H9 (cell line): ENCODE results near the gene RNF5. TPM values are rescaled to one million over a fixed set of nuclear protein-coding genes. Genes with fewer than 3 reads are reported as not detected.

Experiments used
- DNase-seq: peaks from one replicate; pipeline ENCODE4 v3.0.0-alpha.2; 2017
- H2AFZ ChIP-seq: one replicate; pipeline ENCODE4 v1.6.1; 2013; ENCODE audit warnings: mild to moderate bottlenecking, low read length, control low read depth, moderate library complexity
- H2AK5ac ChIP-seq: 2 replicates; pipeline ENCODE4 v1.6.1; 2013; ENCODE audit warnings: low read length, control low read depth, mixed read lengths; ENCODE audit not compliant: insufficient read length
- H2BK120ac ChIP-seq: one replicate; pipeline ENCODE4 v1.6.1; 2013; ENCODE audit warnings: low read depth, mild to moderate bottlenecking, low read length, control low read depth, inconsistent platforms; ENCODE audit not compliant: poor library complexity, severe bottlenecking
- H2BK12ac ChIP-seq: 2 replicates; pipeline ENCODE4 v1.6.1; 2013; ENCODE audit warnings: low read length, control low read depth, mixed read lengths, low read depth; ENCODE audit not compliant: insufficient read length
- H2BK15ac ChIP-seq: 2 replicates; pipeline ENCODE4 v1.6.1; 2013; ENCODE audit warnings: low read depth, low read length, control low read depth
- H2BK20ac ChIP-seq: one replicate; pipeline ENCODE4 v1.6.1; 2013; ENCODE audit warnings: low read depth, mild to moderate bottlenecking, low read length, control low read depth, inconsistent platforms; ENCODE audit not compliant: poor library complexity, severe bottlenecking
- H2BK5ac ChIP-seq: 2 replicates; pipeline ENCODE4 v1.6.1; 2013; ENCODE audit warnings: low read length, control low read depth, mixed read lengths; ENCODE audit not compliant: insufficient read length
- H3K14ac ChIP-seq: 2 replicates; pipeline ENCODE4 v1.6.1; 2013; ENCODE audit warnings: low read length, control low read depth; ENCODE audit not compliant: insufficient read depth
- H3K18ac ChIP-seq: 2 replicates; pipeline ENCODE4 v1.6.1; 2013; ENCODE audit warnings: low read depth, mild to moderate bottlenecking, mixed read lengths, low read length, control low read depth; ENCODE audit not compliant: insufficient read length
- H3K23ac ChIP-seq: 2 replicates; pipeline ENCODE4 v1.6.1; 2013; ENCODE audit warnings: low read length, control low read depth, mixed read lengths, low read depth; ENCODE audit not compliant: insufficient read length
- H3K23me2 ChIP-seq: 2 replicates; pipeline ENCODE4 v1.6.1; 2013; ENCODE audit warnings: low read depth, mild to moderate bottlenecking, mixed read lengths, low read length, control low read depth; ENCODE audit not compliant: insufficient read length, poor library complexity, severe bottlenecking
- H3K27ac ChIP-seq: 2 replicates; pipeline ENCODE4 v1.5.1; 2013; ENCODE audit warnings: low read length, control low read depth, mixed read lengths, low read depth; ENCODE audit not compliant: insufficient read length
- H3K27me3 ChIP-seq: 2 replicates; pipeline ENCODE4 v1.6.1; 2013; ENCODE audit warnings: low read length, control low read depth, inconsistent platforms; ENCODE audit not compliant: insufficient read depth
- H3K4ac ChIP-seq: 2 replicates; pipeline ENCODE4 v1.6.1; 2013; ENCODE audit warnings: low read depth, mild to moderate bottlenecking, control low read depth, inconsistent platforms, low read length, moderate library complexity
- H3K4me1 ChIP-seq: 2 replicates; pipeline ENCODE4 v1.6.1; 2013; ENCODE audit warnings: low read length, control low read depth, inconsistent platforms; ENCODE audit not compliant: insufficient read depth
- H3K4me2 ChIP-seq: 2 replicates; pipeline ENCODE4 v1.6.1; 2013; ENCODE audit warnings: low read length, control low read depth, mixed read lengths; ENCODE audit not compliant: insufficient read length, insufficient read depth
- H3K56ac ChIP-seq: 2 replicates; pipeline ENCODE4 v1.6.1; 2013; ENCODE audit warnings: low read depth, mild to moderate bottlenecking, mixed read lengths, low read length, control low read depth; ENCODE audit not compliant: insufficient read length
- H3K79me1 ChIP-seq: 2 replicates; pipeline ENCODE4 v1.6.1; 2013; ENCODE audit warnings: low read depth, mild to moderate bottlenecking, moderate library complexity, low read length, control low read depth, inconsistent platforms; ENCODE audit not compliant: insufficient read depth, poor library complexity, severe bottlenecking
- H3K79me2 ChIP-seq: 2 replicates; pipeline ENCODE4 v1.6.1; 2013; ENCODE audit warnings: low read length, control low read depth, inconsistent platforms; ENCODE audit not compliant: insufficient read depth
- H3K9ac ChIP-seq: 2 replicates; pipeline ENCODE4 v1.6.1; 2013; ENCODE audit warnings: low read length, control low read depth, mixed read lengths; ENCODE audit not compliant: insufficient read length; ENCODE audit errors: extremely low read depth
- H3K9me3 ChIP-seq: one replicate; pipeline ENCODE4 v1.6.1; 2013; ENCODE audit warnings: low read depth, low read length, inconsistent platforms; ENCODE audit not compliant: control insufficient read depth
- H3T11ph ChIP-seq: one replicate; pipeline ENCODE4 v1.6.1; 2013; ENCODE audit warnings: mild to moderate bottlenecking, low read length, control low read depth, inconsistent platforms
- H4K20me1 ChIP-seq: one replicate; pipeline ENCODE4 v1.6.1; 2013; ENCODE audit not compliant: control insufficient read depth, insufficient read length, insufficient read depth
- H4K5ac ChIP-seq: 2 replicates; pipeline ENCODE4 v1.6.1; 2013; ENCODE audit warnings: low read depth, mild to moderate bottlenecking, mixed read lengths, low read length, control low read depth; ENCODE audit not compliant: insufficient read length
- H4K8ac ChIP-seq: replicated peaks from 2 replicates; pipeline ENCODE4 v1.6.1; 2013; ENCODE audit warnings: low read length, control low read depth, mixed read lengths, low read depth; ENCODE audit not compliant: insufficient read length
- H4K91ac ChIP-seq: 2 replicates; pipeline ENCODE4 v1.6.1; 2013; ENCODE audit warnings: low read depth, mild to moderate bottlenecking, moderate library complexity, mixed read lengths, low read length, control low read depth; ENCODE audit not compliant: insufficient read length
- H3K27ac Mint-ChIP-seq, 3 experiments: 2 replicates in 2 of 3; 3 replicates in 1 of 3; pipeline ENCODE4 v1.8.0; 2020 to 2021; ENCODE audit warnings: mixed read lengths in 3 of 3, mild to moderate bottlenecking in 1 of 3, moderate library complexity in 1 of 3
- H3K27me3 Mint-ChIP-seq: 2 replicates; pipeline ENCODE4 v1.8.0; 2021; ENCODE audit warnings: low read depth, mild to moderate bottlenecking, moderate library complexity, mixed read lengths
- H3K36me3 Mint-ChIP-seq, 3 experiments: 2 replicates in 2 of 3; 3 replicates in 1 of 3; pipeline ENCODE4 v1.8.0; 2020 to 2021; ENCODE audit warnings: low read depth in 3 of 3, mixed read lengths in 3 of 3; ENCODE audit not compliant: insufficient read depth in 1 of 3
- H3K4me1 Mint-ChIP-seq, 2 experiments: 2 replicates each; pipeline ENCODE4 v1.8.0; 2020; ENCODE audit warnings: mixed read lengths in 2 of 2
- H3K4me3 Mint-ChIP-seq, 2 experiments: 2 replicates in 1 of 2; 3 replicates in 1 of 2; pipeline ENCODE4 v1.8.0; 2020 to 2021; ENCODE audit warnings: mild to moderate bottlenecking in 2 of 2, mixed read lengths in 2 of 2, moderate library complexity in 1 of 2
- H3K9me3 Mint-ChIP-seq, 2 experiments: 2 replicates in 1 of 2; 3 replicates in 1 of 2; pipeline ENCODE4 v1.8.0; 2020; ENCODE audit warnings: mild to moderate bottlenecking in 2 of 2, mixed read lengths in 2 of 2, moderate library complexity in 1 of 2
- CTCF ChIP-seq: fragments of 200-600 bp; sonication (generic); conservative IDR thresholded peaks from 3 replicates; pipeline ENCODE4 v1.8.0; 2021; ENCODE audit warnings: antibody characterized with exemption, mild to moderate bottlenecking
- WGBS: extraction: QIAGEN DNeasy Blood & Tissue Kit; methylation state at CpG from one replicate; pipeline ENCODE4 v1.1.7; 2013; ENCODE audit warnings: missing lambda C conversion rate, low lambda C conversion rate, mixed read lengths; ENCODE audit not compliant: insufficient read length; ENCODE audit errors: extremely low coverage; 5-methylcytosine and 5-hydroxymethylcytosine counted together
- total RNA-seq: library from RNA; stranded (reverse); gene quantifications from 2 replicates; pipeline ENCODE4 v1.2.1, GENCODE V29; 2021

RNF5 gene
- total RNA-seq, 1 experiment from 2014 or later = 116 TPM

- H3K4me3 Mint-ChIP-seq = no peak overlapping the region
- Histone ChIP-seq H2BK15ac (no peak overlapping the region), H3K18ac (no peak overlapping the region), H3K9me3 (no peaks in the 10 kb centered on the region), H3K23me2 (peaks cover 6% of the 10 kb centered on the region), H2BK5ac (no peak overlapping the region), H3K79me2 (peaks cover 4% of the 10 kb centered on the region; the same call in 1 of the 2 replicates), H3K14ac (no peak overlapping the region), H4K8ac (no peak overlapping the region), H3K23ac (no peak overlapping the region), H3K4me1 (no peaks in the 10 kb centered on the region), H4K91ac (no peak overlapping the region), H3K4ac (no peak overlapping the region), H3K56ac (no peak overlapping the region), H4K20me1 (no peaks in the 10 kb centered on the region), H3T11ph (no peak overlapping the region), H3K27me3 (no peaks in the 10 kb centered on the region), H2BK120ac (no peak overlapping the region), H4K5ac (no peak overlapping the region), H2BK12ac (no peak overlapping the region), H3K9ac (no peak overlapping the region), H3K79me1 (no peaks in the 10 kb centered on the region), H2BK20ac (no peak overlapping the region), H2AK5ac (no peak overlapping the region), H2AFZ (no peak overlapping the region), H3K4me2 (no peak overlapping the region), H3K27ac (no peak overlapping the region)
- WGBS = no CpG with 5 or more reads among the region's 3 CpGs
- H3K9me3 Mint-ChIP-seq = no peaks in the 10 kb centered on the region; a peak in 1 of 5 replicates
- no peak for DNase-seq
- peaks cover 34 to 78% (median 66%) of the 10 kb centered on the region in 3 experiments for H3K36me3 Mint-ChIP-seq
- H3K4me1 Mint-ChIP-seq = peaks cover 15 to 30% of the 10 kb centered on the region in 2 experiments
- no peaks in the 10 kb centered on the region; the same call in 1 of the 2 replicates for H3K27me3 Mint-ChIP-seq
- no peak for TF ChIP-seq CTCF
- H3K27ac Mint-ChIP-seq = peak overlapping the region in 1 of 3 experiments; percentile 19; a peak in 2 of 7 replicates
These were observed 4.8 kb downstream of the RNF5 start for GRCh38 chr6:32183030-32183429.
